CD4-positive, alpha-beta T cell treated with Interferon alpha-2 for 1 hour (primary cell): ENCODE results near the gene SMCO1.
"Not testable (repeated sequence)": the region's sequence is repeated elsewhere in the genome, so short reads cannot be mapped to it uniquely, and the experiment has no call there.

ENCODE experiments used
- DNase-seq, 2 donors: peaks; one replicate each; pipeline ENCODE4 v3.0.0-alpha.2; 2020 to 2022

The SMCO1 gene

DNA sequence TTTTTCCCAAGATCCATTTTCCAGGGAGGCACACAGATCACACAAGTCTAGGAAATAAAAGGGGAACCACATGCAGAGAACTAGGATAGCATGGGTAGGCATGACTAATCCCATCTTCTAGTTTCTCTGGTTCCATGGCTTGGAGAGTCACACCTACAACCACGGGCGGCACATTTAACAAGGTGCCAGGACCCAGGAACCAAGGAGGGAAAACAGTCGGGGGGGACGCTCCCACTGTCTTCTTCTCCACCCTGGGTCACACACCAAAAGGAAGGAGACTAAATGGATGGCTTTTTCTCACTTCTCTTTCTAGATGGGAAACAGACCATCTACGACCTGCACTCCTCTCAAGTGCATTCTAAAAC is 4.6 kb upstream of the SMCO1 start:
- peak in 1 of 2 donors; percentile 23 for DNase-seq

DNA sequence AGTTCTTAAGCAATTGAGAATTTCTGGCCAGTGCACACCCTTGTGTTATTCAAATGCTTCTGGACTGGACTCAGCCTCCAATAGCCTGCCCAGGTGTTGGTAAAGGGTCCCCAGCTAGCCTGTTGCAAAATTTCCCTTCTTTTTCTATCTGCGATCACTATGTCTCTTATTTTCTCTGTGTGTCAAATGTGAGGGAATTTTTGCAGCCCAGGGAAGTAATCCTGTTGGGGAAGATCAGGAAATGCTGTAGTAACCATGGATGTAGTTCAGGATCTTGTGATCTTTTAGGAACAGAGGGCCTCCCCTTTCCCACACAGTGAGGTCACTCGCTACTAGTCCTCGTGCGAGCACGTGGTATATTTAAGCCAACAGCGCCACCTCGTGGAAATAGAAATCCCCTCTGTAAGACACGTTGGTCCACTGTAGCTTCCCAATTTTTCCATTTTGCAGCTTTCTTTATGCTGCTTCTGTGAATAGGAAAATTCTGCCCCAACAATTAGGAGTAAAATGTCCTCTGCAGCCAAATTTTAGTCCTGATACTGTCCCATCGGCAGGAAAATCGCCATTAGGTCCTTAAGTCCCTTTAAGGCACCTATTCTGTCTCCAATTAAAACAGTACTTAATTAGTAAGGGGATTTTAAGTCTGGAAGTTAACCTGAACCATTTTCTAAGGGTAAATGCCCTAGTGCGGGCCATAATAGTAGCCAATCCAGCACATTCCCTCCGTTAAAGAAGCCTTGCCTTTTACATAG is 4.0 kb upstream of the SMCO1 start:
- peak; percentile 29 to 67 for DNase-seq

DNA sequence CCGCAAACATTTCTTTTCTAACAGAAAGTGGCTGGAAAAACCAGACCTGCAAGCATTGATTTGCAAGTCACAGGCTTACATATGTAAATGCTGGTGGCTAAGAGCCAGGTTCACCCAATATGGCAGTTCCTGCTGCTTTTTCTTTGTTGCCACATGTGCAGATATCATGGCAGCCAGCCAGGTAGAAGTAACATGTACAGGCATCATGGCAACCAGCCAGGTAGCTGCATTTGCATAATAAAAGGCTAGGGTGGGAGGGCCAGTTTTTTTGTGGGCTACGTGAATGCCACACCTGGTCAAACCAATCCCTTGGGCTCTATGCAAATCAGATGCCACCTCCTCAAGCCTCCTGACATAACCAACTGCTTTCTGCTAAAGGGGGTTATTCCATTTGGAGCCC is 2.8 kb upstream of the SMCO1 start:
- DNase-seq, result no peak

DNA sequence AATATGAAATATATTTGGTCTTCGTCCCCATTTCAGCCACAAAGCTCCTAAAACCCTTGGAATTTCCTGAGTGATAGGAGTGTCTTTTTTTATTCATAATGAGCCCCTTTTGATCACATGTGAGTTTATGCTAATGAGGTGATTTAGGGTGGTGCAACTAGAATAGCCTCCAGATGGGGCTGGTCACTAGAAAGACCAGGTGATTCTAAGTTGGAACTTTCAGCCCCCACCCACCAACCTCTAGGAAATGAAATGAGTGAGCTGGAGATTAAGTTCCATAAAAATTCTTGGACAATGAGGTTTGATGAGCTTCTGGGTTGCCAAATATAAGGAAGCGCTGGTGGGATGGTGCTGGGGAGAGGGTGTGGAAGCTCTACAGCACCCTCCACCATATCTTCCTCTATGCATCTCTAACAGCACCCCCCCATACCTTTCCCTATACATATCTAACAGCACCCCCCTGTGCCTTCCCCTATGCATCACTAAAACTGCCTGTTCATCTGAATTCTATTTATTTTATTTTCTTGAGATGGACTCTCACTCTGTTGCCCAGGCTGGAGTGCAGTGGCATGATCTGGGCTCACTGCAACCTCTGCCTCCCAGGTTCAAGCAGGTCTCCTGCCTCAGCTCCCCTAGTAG is 2.1 kb upstream of the SMCO1 start:
- DNase-seq, result no peak

DNA sequence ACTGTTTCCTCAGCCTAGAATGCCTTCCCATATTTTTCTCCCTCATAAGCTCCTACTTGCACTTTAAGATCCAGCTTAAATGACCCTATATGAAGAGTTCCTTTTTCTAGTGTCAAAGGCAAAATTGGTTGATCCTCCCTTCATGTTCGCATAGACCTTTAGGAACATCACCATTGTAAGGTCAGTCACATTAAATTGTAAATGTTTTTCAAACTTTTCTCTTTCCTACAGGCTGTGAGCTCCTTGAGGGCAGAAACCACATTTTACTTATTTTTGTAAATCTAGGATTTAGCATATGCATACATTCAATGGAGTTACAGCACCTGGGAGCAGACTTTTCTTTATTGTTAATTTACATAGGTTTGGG is 813 bp downstream of the SMCO1 start:
- no peak for DNase-seq

DNA sequence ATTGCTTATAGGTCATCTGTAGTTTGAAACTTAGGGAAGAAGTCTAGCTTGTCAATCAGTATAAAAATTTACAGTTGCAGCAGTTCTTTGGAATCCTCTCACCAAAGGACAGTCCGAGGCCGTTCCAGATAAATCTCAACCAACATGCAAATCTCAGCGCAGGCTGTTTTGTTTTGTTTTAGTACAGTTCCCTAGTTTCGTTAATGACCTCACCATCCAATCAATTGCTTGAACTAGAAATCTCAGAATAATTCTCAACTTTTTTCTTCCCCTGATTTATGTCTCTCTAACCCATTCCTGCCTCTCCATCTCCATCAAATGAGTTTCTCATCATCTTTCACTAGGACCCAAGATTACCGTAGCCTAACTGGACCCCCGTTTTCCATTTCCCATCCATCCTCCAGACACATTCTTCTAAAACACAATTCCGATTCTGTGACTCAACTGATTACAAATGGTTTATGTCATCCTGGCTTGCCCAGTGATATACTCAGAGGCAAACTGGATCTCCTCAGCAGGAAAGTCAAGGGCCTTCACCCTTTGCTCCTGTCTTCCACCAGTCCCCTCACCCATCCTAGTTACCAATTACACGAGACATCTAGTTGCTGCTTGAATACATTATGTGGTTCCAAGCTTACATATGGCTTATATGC is 1.3 kb downstream of the SMCO1 start:
- DNase-seq, result no peak

DNA sequence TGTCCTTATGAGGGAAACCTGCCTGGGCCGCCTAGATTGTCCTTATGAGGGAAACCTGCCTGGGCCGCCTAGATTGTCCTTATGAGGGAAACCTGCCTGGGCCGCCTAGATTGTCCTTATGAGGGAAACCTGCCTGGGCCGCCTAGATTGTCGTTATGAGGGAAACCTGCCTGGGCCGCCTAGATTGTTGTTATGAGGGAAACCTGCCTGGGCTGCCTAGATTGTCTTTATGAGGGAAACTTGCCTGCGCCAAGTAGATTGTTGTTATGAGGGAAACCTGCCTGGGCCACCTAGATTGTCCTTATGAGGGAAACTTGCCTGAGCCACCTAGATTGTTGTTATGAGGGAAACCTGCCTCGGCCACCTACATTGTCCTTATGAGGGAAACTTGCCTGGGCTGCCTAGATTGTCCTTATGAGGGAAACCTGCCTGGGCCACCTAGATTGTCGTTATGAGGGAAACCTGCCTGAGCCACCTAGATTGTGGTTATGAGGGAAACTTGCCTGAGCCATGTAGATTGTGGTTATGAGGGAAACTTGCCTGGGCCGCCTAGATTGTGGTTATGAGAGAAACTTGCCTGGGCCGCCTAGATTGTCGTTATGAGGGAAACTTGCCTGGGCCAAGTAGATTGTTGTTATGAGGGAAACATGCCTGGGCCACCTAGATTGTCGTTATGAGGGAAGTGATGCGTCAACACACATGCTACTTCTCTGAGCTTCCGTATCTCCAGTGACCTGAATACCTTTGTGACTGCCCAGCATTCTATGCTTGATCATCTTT is 3.3 kb downstream of the SMCO1 start:
- peak in 1 of 2 donors; percentile 4 for DNase-seq

DNA sequence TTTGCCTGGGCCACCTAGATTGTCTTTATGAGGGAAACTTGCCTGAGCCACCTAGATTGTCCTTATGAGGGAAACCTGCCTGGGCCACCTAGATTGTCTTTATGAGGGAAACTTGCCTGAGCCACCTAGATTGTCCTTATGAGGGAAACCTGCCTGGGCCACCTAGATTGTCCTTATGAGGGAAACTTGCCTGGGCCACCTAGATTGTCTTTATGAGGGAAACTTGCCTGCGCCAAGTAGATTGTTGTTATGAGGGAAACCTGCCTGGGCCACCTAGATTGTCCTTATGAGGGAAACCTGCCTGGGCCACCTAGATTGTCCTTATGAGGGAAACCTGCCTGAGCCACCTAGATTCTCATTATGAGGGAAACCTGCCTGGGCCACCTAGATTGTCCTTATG is 4.0 kb downstream of the SMCO1 start:
- DNase-seq, result not testable (repeated sequence)

DNA sequence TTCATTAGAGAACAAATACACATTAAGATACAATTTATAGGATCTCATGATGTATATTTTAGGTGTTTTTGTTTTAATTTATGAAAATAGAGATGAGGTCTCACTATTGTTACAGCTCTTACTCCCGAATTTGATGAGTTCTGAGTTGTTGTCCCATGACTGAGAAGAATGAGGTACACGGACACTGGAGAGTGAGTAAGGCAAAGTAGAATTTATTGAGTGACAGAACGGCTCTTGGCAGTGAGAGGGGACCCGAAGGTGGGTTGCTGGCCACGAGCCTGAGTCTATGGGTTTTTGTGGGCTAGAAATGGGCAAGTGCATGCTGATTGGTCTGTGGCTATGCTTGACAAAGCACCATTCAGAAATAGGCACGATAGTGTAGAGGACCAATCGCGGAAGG is 8.5 kb downstream of the SMCO1 start:
- no peak for DNase-seq

DNA sequence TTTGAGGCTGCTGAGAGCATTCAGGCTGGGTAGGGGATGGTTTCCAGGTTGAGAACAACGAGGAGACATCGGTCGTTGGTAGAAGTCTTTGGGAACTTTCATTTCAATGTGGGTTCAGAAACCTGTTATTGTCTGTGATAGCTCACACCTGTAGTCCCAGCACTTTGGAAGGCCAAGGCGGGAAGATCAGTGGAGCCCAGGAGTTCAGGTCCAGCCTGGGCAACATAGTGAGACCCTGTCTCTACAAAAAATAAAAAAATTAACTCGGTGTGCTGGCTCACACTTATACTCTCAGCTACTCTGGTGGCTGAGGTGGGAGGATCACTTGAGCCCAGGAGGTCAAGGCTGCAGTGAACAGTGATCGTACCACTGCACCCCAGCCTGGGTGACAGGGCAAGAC is 10.6 kb downstream of the SMCO1 start:
- no peak for DNase-seq

DNA sequence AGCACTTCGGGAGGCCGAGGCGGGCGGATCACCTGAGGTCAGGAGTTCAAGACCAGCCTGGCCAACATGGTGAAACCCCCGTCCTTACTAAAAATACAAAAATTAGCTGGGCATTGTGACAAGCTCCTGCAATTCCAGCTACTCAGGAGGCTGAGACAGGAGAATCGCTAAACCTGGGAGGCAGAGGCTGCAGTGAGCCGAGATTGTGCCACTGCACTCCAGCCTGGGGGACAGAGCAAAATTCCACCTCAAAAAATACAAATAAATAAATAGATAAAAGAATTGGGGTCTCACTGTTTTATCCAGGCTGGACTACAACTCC is 11.1 kb downstream of the SMCO1 start:
- not testable (repeated sequence) for DNase-seq

DNA sequence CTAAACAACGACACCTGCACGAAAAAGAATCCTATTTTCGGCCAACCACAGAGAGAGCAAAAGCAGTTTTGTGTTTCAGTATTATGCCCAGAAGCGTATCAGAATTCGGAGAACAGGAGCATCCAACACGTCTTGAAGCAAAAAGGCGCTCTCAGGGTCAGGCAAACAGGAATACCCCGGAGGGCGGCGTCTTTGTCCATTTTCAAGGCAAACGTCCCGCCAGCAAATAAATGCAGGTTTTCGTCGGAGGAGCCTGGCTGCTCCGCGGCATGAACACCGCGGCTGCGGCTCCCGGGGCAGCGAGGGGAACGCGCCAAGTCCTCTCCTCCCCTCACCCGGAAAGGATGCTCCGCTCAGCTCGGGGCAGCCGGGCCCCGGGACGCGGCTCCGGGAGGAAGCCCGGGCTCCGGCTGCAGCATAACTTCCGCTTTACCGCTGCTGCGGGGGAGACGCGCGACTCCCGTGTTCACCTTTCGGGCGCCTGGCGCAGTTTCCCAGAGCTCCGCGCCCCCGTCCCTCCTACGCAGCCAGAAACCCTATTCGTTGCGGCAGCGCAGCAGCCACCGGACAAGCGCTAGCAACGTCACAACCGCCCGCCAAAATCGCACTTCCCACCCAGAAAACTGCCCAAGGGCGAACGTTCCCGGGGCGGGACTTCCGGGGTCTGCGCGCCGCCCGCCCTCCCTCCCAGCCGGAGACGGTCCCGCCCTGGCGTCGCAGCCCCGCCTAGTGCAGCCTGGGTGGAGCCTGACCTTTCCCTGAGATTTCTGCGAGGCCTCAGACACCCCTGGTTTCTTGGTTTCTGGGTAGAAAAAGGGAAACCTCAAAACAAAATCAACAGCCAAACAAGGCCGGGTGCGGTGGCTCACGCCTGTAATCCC is 11.7 kb downstream of the SMCO1 start, which contains the start of gene RNF168:
TSS of gene RNF168 (minus strand) at position 573 of the 881 bp plus-strand sequence. CDS start 595 bp downstream, outside the sequence.
- DNase-seq, result peak; percentile 89 to 91

DNA sequence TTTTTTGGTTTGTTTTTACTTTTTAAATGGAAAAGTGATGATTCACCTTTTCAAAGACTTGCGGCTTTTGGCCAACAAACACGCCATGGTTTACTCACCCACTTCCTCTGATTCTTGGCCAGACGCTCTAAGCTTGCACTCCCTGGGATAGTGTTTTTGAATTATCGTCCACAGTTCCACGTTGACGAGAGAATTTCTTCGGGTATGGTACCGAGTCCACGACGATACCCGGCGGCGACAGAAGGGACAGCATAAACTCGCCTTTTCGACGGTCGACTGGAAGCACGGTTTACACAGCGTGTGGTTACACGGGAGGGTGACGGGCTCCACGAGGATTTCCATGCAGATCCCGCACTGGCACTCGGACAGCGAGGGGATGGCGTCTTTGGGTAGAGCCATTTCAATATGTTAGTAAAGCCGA is 12.4 kb downstream of the SMCO1 start:
- peak; percentile 40 to 63 for DNase-seq

DNA sequence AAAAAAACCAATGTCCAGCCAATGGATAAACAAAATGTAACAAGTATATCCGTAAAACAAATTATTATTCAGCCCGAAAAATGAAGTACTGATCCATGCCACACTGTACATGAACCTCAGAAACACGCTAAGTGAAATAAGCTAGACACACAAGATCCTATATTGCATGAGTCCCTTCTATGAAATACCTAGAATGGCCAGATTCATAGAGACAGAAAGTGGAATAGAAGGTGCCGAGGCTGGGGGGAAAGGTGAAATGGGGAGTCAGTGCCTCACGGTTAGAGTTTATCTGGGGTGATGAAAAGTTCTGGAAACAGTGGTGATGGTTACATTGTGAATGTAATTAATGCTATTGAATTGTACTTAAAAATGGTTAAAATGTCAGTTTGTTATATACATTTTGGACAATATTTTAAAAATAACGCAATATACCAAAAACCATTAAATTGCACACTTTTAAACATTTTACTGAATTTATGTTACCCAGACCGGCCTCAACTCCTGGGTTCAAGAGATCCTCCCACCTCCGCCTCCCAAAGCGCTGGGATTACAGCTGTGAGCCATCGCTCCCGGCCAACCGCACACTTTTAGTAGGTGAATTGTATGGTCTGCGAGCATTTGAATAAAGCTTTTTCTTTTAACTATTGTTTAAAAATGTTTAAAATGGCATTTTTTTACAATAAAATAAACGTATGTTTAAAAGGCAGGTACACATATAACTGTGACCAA is 13.7 kb downstream of the SMCO1 start:
- DNase-seq, result peak in 1 of 2 donors; percentile 32

DNA sequence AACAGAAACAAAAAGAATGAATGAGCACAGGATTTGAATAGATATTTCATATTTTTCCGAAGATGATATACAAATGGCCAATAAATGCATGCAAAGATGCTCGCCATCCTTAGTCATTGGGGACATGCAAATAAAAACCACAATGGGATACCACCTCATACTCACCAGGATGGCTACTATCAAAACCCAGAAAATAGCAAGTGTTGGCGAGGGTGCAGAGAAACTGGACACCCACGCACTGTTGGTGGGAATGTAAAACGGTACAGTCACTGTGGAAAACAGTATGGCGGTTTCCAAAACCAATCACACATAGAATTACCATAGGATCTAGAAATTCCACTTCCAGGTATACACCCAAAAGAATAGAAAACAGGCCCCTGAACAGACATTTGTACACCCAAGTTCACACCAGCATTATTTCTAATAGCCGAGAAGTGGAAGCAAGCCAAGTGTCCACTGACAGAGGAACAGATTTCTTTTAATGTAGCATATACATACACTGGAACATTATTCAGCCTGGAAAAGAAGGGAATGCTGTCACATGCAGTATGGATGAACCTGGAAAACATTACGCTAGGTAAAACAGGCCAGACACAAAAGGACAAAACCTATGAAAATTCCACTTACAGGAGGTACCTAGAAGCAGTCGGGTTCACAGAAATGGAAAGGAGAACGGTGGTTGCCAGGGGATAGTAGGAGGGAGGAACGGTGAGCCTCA is 15.2 kb downstream of the SMCO1 start:
- no peak for DNase-seq

DNA sequence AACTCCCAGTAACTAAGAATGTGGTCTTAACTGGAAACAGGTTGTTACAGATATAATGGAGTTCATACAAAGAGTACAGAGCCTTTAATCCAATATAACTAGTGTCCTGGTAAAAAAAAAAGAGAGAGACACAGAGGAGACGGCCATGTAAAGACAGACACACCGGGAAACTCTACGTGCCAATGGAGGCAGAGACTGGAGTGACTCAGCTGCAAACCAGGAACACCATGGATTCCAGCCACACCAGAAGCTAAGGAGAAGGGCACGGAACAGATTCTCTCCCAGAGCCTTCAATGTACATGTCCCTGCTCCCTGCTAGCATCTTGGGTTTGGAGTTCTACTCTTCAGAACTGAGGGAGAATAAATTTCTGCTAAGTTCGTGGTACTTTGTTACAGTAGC is 16.1 kb downstream of the SMCO1 start:
- DNase-seq, result no peak

DNA sequence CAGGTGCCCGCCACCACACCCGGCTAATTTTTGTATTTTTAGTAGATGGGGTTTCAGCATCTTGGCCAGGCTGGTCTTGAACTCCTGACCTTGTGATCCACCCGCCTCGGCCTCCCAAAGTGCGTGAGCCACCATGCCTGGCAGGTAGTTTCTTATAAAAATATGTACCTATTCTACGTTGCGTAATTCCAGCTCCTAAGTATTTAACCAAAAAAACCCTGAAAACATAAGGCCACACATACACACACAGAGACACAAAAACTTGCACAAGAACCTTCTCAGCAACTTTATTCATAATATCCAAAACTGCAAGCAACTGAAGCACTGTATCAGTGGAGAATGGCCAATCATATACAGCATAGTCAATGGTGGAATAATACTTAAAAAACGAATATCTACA is 16.8 kb downstream of the SMCO1 start:
- no peak for DNase-seq

DNA sequence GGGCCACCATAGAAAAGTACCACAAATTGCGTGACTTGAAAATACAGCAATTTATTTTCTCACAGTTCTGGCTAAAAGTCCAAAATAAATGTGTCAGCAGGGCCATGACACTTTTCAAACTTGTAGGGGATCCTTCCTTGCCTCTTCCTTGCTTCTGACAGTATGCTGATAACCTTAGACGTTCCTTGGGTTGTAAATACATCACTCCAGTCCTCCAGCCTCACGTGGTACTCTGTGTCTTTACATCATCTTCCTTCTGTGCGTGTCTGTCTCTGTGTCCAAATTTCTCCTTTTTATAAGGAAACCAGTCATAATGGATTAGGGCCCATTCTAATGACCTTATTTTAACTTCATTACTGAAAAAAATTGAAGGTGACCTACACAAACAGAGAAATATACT is 19.0 kb downstream of the SMCO1 start:
- DNase-seq, result no peak

DNA sequence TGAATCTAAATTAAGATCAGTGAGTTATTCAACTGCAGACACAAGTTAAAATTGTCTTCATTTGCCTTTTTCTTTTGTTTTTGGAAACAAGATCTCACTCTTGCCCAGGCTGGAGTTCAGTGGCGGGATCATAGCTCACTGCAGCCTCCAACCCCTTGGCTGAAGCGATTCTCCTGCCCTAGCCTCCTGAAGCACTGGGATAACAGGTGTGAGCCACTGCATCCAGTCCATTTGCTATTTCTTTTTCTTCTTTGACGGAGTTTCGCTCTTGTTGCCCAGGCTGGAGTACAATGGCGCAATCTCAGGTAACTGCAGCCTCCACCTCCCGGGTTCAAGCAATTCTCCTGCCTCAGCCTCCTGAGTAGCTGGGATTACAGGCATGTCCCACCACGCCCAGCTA is 21.9 kb downstream of the SMCO1 start:
- no peak for DNase-seq

DNA sequence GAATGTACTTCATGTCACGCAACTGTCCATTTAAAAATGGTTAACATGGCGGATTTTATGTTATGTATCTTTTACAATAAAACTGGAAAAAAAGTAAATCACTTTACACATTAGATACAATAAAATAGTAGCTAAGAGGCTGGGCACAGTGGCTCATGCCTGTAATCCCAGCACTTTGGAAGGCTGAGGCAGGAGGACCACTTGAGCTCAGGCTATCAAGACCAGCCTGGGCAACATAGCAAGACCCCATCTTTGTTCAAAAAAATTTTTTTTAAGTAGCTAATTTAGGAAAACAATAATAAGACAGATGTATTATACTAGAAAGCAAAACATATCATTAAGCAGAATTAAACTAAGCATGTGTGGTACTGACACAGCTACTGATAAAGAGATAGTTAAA is 23.1 kb downstream of the SMCO1 start:
- DNase-seq, result no peak

DNA sequence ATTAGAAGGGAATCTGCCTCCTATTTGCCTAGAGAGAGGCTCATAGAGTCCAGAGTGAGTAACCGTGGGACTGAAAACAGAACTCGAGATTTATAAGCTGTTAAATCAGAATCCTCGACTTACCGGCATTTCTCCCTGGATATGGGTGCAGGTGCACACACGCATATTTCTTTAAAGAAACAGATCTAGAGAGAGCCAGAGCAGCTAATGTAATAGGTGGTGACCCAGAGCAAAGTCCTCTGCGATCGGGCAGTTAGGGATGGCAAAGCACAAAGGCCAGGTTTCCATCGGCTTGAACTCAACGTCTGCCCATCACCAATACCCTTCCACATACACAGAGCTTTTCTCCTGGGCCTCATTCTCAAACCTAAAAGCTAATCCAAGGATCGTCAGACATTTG is 25.4 kb downstream of the SMCO1 start:
- no peak for DNase-seq
